C4-2B (cell line): ENCODE data around the gene C2CD3.

ENCODE experiments used
- H3K27ac ChIP-seq: fragments of 450-650 bp; 2 replicates; pipeline ENCODE4 v1.5.1; 2017
- ZFX ChIP-seq: fragments of 450-650 bp; IDR thresholded peaks from 2 replicates; pipeline ENCODE4 v1.6.1; 2017
- TF ChIP-seq, protein P1 (sequence below): fragments of 450-650 bp; conservative IDR thresholded peaks from 2 replicates; pipeline ENCODE4 v1.5.1; 2017; ENCODE audit warnings: mild to moderate bottlenecking

C2CD3 gene

DNA sequence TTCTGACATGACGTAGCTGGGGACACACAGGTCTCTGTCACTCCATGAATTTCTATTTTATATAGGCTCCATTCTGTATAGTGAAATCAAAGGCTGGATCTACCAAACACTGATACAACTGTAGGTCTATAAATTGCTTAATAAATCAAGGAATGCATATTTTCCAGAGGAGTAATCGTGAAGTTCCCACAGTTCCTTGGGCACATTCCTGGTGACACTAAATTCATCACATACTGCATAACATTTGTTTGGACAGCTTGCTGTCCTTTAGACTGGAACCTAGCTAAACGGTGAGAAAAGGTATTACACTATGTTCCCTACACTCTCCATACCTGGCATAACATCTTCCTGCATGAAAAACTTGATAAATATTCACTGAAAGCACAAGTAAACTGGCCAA is 120.3 kb downstream of the C2CD3 start:
- no peak for TF ChIP-seq ZFX
- TF ChIP-seq, protein P1, sequence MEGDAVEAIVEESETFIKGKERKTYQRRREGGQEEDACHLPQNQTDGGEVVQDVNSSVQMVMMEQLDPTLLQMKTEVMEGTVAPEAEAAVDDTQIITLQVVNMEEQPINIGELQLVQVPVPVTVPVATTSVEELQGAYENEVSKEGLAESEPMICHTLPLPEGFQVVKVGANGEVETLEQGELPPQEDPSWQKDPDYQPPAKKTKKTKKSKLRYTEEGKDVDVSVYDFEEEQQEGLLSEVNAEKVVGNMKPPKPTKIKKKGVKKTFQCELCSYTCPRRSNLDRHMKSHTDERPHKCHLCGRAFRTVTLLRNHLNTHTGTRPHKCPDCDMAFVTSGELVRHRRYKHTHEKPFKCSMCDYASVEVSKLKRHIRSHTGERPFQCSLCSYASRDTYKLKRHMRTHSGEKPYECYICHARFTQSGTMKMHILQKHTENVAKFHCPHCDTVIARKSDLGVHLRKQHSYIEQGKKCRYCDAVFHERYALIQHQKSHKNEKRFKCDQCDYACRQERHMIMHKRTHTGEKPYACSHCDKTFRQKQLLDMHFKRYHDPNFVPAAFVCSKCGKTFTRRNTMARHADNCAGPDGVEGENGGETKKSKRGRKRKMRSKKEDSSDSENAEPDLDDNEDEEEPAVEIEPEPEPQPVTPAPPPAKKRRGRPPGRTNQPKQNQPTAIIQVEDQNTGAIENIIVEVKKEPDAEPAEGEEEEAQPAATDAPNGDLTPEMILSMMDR, result no peak

DNA sequence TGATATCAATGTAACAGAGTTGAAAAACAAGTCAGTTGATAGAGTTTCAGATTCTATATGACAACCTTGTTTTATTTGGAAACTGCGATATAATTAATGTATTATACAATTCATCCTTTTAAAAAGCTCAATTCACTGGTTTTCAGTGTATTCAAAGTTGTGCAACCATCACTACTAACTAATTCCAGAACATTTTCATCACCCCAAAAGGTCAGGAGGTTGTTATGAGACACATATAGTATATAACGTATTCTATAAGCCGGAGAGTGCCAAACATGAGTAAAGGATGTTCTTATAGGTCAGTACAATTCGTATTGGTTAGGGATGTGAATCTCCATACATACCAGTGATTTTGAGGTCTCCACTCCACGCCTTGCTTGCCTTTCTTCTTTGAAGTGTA is 121.8 kb downstream of the C2CD3 start:
- H3K27ac ChIP-seq, result no peak overlapping the region
- TF ChIP-seq ZFX, result no peak

More for the DNA sequence above, 120.3 kb downstream of the C2CD3 start:
- no peak overlapping the region for H3K27ac ChIP-seq

DNA sequence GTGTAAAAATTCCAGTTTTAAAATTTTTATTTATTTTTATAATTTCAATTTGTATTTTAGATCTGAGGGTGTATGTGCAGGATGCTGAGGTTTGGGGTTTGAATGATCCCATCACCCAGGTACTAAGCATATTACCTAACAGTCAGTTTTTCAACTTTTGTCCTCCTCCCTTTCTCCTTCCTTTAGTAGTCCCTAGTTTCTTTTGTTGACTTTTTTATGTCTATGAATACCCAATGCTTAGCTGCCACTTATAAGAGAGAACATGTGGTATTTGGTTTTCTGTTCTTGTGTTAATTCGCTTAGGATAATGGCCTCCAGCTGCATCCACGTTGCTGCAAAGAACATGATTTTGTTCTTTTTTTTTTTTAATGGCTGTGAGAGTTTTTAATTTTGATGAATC is 126.3 kb downstream of the C2CD3 start:
- TF ChIP-seq ZFX, result no peak
- TF ChIP-seq, protein P1, result no peak
- no peak overlapping the region for H3K27ac ChIP-seq

DNA sequence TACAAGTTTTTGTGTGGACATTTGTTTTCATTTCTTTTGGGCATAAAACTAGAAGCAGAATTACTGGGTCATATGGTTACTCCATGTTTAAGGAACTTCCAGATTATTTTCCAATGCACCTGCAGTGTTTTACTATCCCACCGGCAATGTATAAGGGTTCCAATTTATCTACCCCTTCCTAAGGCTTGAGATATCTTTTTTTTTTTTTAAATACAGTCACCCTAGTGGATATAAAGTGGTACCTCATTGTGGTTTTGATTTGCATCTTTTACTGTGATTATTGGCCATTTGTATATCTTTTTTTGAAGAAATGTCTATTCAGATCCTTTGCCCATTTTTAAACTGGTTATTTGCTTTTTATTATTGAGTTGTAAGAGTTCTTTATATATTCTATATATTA is 127.4 kb downstream of the C2CD3 start:
- TF ChIP-seq, protein P1, result no peak
- TF ChIP-seq ZFX, result no peak
- H3K27ac ChIP-seq, result no peak overlapping the region

DNA sequence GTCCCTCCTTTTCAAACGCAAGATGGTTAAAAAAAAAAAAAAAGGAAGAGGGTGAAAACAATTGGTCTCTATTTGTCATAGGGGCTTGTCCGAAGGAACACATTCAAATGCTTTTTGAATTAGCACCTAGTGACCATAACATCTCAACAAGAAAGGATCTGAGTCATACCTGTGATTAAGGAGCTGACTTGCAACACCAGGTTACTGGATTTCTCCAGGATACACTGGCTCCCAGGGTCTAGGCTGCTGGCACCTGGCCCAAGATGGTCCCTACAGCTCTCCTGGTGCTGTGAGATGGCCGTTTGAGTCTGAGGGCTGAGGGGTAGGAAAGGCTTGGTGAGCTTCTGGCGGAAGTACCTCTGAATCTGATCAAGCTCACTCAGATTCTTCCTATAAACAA is 133.5 kb downstream of the C2CD3 start:
- no peak overlapping the region for H3K27ac ChIP-seq
- TF ChIP-seq, protein P1, result no peak
- no peak for TF ChIP-seq ZFX

DNA sequence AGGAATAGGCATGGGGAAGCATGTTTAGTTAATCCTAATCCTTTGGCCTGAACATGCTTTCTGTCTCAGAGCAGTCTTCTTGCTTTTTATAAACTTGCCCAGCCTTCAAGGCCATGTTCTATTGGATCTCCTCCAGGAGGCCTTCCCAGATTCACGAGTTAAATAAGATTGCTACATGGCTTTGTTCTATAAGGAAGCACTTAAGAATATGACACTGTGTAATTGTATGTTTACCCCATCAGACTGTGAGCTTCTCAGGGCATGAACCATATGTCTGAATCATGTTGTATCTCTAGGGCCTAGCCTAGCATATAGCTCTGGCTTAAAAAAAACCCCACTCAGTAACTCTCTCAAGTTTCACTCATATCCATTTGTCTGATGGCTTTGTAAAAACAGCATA is 135.5 kb downstream of the C2CD3 start:
- TF ChIP-seq, protein P1, result no peak
- no peak for TF ChIP-seq ZFX

DNA sequence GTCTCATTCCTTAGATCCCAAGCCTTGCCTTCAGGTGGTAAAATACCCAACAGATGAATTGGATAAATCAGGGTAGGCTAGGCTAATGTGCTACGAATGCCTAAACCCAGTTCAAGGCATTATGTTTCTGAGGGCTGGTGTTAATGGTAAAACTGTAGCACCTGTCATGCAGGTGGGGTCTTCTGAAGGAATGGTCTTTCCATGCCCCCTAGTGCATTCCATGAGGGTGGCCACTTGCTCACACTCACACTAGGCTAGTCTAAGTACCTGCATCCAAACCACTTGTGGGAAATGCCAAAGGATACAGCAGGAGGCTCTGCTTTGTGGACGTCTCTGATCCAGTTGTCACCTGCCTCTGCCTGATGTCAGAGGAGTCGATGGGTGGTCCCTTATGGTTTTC is 137.8 kb downstream of the C2CD3 start:
- no peak overlapping the region for H3K27ac ChIP-seq

More for the DNA sequence above, 135.5 kb downstream of the C2CD3 start:
- H3K27ac ChIP-seq, result peak overlapping the region; percentile 73

More for the DNA sequence above, 137.8 kb downstream of the C2CD3 start:
- TF ChIP-seq, protein P1, result no peak
- TF ChIP-seq ZFX, result no peak
